HepG2 (cell line): ENCODE measurements around the gene LTC4S. TPM values are rescaled to one million over a fixed set of nuclear protein-coding genes. Genes with fewer than 3 reads are reported as not detected.

ENCODE experiments used
- KDM1A ChIP-seq: IDR thresholded peaks from 2 replicates; pipeline ENCODE4 v1.6.1; 2016; ENCODE audit warnings: missing compliant biosample characterization
- MIXL1 ChIP-seq: IDR thresholded peaks from 2 replicates; pipeline ENCODE4 v1.6.1; 2016
- MTF1 ChIP-seq: sonication (generic); formaldehyde crosslinking; IDR thresholded peaks from 2 replicates; pipeline ENCODE4 v1.5.0; 2020; ENCODE audit warnings: missing genetic modification reagents
- NFE2 ChIP-seq: sonication (generic); formaldehyde crosslinking; IDR thresholded peaks from 2 replicates; pipeline ENCODE4 v1.4.0; 2020; ENCODE audit warnings: missing genetic modification reagents
- ZFP41 ChIP-seq: sonication (generic); formaldehyde crosslinking; IDR thresholded peaks from 2 replicates; pipeline ENCODE4 v1.4.0; 2020; ENCODE audit warnings: mild to moderate bottlenecking, missing genetic modification reagents, borderline replicate concordance
- polyA plus RNA-seq, 8 experiments: library from polyadenylated mRNA; depleted of rRNA in 3 of 8; stranded (reverse) in 7 of 8; unstranded in 1 of 8; fragments of >200 nt; fragmentation: Illumina TruSeq in 4 of 8; extraction: Trizol in 4 of 8; gene quantifications; 2 replicates each; pipeline versions ENCODE4 v1.2.1 to v1.2.3, GENCODE V29; 2011 to 2016; ENCODE audit warnings: low read depth in 4 of 8, missing spikeins in 1 of 8, mixed read lengths in 1 of 8; ENCODE audit not compliant: insufficient read depth in 1 of 8
- total RNA-seq, 5 experiments: library from RNA; depleted of rRNA; stranded (reverse); fragments of >200 nt; fragmentation: Illumina TruSeq; extraction: Trizol; gene quantifications; 2 replicates each; pipeline ENCODE4 v1.2.3, GENCODE V29; 2016; ENCODE audit warnings: low read depth in 1 of 5
- TF ChIP-seq, protein P1 (sequence below): sonication (generic); formaldehyde crosslinking; IDR thresholded peaks from 2 replicates; pipeline ENCODE4 v1.4.0; 2020; ENCODE audit warnings: mild to moderate bottlenecking, missing genetic modification reagents
- TF ChIP-seq, protein P2 (sequence below): sonication (generic); formaldehyde crosslinking; IDR thresholded peaks from 2 replicates; pipeline ENCODE4 v1.5.0; 2020; ENCODE audit warnings: mild to moderate bottlenecking, missing genetic modification reagents
- TF ChIP-seq, protein P3 (sequence below): sonication (generic); formaldehyde crosslinking; IDR thresholded peaks from 2 replicates; pipeline ENCODE4 v1.4.0; 2020; ENCODE audit warnings: missing genetic modification reagents
- TF ChIP-seq, protein P4 (sequence below): sonication (generic); formaldehyde crosslinking; IDR thresholded peaks from 2 replicates; pipeline ENCODE4 v1.4.0; 2020; ENCODE audit warnings: missing genetic modification reagents, borderline replicate concordance
- TF ChIP-seq, protein P5 (sequence below): sonication (generic); formaldehyde crosslinking; IDR thresholded peaks from 2 replicates; pipeline ENCODE4 v1.9.0; 2021; ENCODE audit warnings: missing genetic modification reagents, mild to moderate bottlenecking, borderline replicate concordance

LTC4S gene
- total and polyA plus RNA-seq, 2 of the 13 experiments (the other 11 are each of a cell fraction or from before 2014, with no cell fraction given): 0.35 TPM; not detected in 1

DNA sequence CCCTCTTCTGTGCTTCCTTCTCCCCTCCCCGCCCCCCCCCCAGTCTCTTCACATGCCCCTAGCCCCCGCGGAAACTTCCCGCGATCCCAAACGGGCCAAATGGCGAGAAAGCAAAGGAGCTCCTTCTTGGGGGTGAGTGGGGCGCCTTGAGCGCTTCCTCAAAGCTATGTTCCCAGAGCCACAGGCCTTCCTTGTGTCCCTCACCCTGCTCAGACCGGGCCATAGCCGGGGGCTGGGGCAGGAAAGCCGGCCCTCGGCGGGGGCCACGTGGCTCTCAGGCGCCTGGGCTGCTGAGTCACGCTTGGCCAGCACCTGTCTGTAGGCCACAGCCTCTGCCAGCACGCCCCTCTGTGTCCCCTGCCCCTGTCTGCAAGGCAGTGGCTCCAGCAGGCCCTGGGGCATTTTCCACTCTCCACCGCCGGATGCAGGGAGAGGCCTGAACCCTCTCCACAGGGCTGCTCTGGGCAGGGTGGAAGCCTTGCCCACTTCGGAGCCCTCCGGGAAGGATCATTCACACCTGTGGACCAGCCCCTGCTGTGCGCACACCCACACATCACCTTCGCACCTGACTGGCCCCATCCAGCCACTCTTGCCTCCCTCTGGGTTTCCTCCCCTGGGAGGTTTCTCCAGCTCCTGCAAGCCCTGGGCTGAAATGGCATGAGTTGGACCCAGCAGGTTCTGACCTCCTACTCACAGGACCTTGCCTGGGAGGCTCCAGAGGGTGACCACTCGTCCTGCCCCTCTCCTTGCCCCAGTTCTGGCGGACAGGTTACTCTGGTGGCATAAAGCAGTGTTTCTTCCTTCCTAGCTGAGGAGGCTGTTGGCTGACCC lies 25.7 kb downstream of the LTC4S start (continued):
- TF ChIP-seq, protein P1, sequence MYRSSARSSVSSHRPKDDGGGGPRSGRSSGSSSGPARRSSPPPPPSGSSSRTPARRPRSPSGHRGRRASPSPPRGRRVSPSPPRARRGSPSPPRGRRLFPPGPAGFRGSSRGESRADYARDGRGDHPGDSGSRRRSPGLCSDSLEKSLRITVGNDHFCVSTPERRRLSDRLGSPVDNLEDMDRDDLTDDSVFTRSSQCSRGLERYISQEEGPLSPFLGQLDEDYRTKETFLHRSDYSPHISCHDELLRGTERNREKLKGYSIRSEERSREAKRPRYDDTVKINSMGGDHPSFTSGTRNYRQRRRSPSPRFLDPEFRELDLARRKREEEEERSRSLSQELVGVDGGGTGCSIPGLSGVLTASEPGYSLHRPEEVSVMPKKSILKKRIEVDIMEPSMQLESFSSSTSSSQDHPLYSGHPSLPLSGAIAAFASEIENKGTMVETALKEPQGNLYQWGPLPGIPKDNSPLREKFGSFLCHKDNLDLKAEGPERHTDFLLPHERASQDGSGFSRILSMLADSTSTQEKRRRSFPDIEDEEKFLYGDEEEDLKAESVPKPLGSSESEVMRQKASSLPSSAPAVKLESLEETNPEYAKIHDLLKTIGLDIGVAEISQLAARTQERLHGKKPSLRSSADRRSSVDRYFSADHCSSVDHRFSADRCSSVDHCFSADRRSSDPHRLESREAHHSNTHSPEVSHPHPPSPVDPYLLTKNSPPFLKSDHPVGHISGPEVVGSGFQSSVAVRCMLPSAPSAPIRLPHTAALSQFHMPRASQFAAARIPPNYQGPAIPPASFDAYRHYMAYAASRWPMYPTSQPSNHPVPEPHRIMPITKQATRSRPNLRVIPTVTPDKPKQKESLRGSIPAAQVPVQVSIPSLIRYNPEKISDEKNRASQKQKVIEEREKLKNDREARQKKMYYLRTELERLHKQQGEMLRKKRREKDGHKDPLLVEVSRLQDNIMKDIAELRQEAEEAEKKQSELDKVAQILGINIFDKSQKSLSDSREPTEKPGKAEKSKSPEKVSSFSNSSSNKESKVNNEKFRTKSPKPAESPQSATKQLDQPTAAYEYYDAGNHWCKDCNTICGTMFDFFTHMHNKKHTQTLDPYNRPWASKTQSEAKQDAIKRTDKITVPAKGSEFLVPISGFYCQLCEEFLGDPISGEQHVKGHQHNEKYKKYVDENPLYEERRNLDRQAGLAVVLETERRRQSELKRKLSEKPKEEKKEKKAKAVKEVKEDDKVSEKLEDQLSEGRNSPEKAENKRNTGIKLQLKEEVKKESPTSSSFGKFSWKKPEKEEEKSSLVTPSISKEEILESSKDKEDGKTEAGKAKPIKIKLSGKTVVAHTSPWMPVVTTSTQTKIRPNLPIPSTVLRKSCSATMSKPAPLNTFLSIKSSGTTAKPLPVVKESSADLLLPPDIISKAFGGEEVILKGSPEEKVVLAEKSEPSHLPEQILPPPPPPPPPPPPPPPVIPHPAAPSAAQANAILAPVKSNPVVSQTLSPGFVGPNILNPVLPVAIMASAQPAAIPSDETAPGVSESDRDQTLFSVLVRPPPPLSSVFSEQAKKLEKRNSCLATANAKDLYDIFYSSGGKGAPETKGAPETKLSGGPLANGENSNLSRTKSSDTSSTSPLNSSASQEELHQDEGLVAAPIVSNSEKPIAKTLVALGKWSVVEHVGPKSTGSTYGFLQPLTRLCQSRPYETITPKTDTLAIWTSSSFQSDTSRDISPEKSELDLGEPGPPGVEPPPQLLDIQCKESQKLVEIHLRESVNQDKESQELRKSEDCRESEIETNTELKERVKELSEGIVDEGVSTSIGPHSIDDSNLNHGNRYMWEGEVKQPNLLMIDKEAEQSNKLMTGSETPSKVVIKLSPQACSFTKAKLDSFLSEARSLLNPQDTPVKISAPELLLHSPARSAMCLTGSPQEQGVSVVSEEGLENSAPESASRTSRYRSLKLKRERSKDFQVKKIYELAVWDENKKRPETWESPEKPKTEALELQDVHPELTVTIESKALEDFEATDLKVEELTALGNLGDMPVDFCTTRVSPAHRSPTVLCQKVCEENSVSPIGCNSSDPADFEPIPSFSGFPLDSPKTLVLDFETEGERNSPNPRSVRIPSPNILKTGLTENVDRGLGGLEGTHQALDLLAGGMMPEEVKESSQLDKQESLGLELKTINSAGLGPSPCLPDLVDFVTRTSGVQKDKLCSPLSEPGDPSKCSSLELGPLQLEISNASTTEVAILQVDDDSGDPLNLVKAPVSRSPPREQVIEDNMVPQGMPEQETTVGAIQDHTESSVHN (CRISPR knock-in tag): no peak
- TF ChIP-seq, protein P2, sequence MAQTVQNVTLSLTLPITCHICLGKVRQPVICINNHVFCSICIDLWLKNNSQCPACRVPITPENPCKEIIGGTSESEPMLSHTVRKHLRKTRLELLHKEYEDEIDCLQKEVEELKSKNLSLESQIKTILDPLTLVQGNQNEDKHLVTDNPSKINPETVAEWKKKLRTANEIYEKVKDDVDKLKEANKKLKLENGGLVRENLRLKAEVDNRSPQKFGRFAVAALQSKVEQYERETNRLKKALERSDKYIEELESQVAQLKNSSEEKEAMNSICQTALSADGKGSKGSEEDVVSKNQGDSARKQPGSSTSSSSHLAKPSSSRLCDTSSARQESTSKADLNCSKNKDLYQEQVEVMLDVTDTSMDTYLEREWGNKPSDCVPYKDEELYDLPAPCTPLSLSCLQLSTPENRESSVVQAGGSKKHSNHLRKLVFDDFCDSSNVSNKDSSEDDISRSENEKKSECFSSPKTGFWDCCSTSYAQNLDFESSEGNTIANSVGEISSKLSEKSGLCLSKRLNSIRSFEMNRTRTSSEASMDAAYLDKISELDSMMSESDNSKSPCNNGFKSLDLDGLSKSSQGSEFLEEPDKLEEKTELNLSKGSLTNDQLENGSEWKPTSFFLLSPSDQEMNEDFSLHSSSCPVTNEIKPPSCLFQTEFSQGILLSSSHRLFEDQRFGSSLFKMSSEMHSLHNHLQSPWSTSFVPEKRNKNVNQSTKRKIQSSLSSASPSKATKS (CRISPR knock-in tag): peak; percentile 85; the same call in 1 of the 2 replicates
- TF ChIP-seq, protein P3, sequence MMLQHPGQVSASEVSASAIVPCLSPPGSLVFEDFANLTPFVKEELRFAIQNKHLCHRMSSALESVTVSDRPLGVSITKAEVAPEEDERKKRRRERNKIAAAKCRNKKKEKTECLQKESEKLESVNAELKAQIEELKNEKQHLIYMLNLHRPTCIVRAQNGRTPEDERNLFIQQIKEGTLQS: peak; percentile 77
- TF ChIP-seq, protein P4, sequence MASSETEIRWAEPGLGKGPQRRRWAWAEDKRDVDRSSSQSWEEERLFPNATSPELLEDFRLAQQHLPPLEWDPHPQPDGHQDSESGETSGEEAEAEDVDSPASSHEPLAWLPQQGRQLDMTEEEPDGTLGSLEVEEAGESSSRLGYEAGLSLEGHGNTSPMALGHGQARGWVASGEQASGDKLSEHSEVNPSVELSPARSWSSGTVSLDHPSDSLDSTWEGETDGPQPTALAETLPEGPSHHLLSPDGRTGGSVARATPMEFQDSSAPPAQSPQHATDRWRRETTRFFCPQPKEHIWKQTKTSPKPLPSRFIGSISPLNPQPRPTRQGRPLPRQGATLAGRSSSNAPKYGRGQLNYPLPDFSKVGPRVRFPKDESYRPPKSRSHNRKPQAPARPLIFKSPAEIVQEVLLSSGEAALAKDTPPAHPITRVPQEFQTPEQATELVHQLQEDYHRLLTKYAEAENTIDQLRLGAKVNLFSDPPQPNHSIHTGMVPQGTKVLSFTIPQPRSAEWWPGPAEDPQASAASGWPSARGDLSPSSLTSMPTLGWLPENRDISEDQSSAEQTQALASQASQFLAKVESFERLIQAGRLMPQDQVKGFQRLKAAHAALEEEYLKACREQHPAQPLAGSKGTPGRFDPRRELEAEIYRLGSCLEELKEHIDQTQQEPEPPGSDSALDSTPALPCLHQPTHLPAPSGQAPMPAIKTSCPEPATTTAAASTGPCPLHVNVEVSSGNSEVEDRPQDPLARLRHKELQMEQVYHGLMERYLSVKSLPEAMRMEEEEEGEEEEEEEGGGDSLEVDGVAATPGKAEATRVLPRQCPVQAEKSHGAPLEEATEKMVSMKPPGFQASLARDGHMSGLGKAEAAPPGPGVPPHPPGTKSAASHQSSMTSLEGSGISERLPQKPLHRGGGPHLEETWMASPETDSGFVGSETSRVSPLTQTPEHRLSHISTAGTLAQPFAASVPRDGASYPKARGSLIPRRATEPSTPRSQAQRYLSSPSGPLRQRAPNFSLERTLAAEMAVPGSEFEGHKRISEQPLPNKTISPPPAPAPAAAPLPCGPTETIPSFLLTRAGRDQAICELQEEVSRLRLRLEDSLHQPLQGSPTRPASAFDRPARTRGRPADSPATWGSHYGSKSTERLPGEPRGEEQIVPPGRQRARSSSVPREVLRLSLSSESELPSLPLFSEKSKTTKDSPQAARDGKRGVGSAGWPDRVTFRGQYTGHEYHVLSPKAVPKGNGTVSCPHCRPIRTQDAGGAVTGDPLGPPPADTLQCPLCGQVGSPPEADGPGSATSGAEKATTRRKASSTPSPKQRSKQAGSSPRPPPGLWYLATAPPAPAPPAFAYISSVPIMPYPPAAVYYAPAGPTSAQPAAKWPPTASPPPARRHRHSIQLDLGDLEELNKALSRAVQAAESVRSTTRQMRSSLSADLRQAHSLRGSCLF (CRISPR knock-in tag): 0 out of 2 replicates have a peak, but pooled peaks have one; percentile 75
- TF ChIP-seq KDM1A (CRISPR knock-in tag) (no peak), ZFP41 (CRISPR knock-in tag) (no peak), MTF1 (CRISPR knock-in tag) (peak; percentile 68; the same call in 1 of the 2 replicates), MIXL1 (CRISPR knock-in tag) (0 out of 2 replicates have a peak, but pooled peaks have one; percentile 17), NFE2 (CRISPR knock-in tag) (peak; percentile 91)
- TF ChIP-seq, protein P5, sequence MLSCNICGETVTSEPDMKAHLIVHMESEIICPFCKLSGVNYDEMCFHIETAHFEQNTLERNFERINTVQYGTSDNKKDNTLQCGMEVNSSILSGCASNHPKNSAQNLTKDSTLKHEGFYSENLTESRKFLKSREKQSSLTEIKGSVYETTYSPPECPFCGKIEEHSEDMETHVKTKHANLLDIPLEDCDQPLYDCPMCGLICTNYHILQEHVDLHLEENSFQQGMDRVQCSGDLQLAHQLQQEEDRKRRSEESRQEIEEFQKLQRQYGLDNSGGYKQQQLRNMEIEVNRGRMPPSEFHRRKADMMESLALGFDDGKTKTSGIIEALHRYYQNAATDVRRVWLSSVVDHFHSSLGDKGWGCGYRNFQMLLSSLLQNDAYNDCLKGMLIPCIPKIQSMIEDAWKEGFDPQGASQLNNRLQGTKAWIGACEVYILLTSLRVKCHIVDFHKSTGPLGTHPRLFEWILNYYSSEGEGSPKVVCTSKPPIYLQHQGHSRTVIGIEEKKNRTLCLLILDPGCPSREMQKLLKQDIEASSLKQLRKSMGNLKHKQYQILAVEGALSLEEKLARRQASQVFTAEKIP: no peak
